Measurements from ENCODE around the gene ZDHHC4.

The ZDHHC4 gene

GRCh38 chr7:6536262-6537260, 40.7 kb upstream of the ZDHHC4 start:
- TF ChIP-seq POLR2AphosphoS5 (IDR thresholded peaks at IDR 0.05; ENCODE audit: borderline replicate concordance, low read depth, low read length), result no peak
- TF ChIP-seq FOXP2 (optimal IDR thresholded peaks at IDR 0.05; ENCODE audit: control extremely low read depth, extremely low read length, insufficient read depth), result no peak
- no peak for TF ChIP-seq EZH2 (IDR thresholded peaks at IDR 0.05)
- Histone ChIP-seq H3K9me3 (ENCODE audit: low read depth, low read length) (no peaks in the 10 kb centered on the region), H3K27ac (no peak overlapping the region), H3K4me3 (no peak overlapping the region), H3K9ac (ENCODE audit: insufficient read length) (no peak overlapping the region), H3K36me3 (ENCODE audit: insufficient read depth, low read length) (no peaks in the 10 kb centered on the region)
- no peak for DNase-seq (ENCODE audit: low read depth, low spot score)

GRCh38 chr7:6542368-6542767, 34.9 kb upstream of the ZDHHC4 start:
- Histone ChIP-seq H3K36me3 (ENCODE audit: insufficient read depth, low read length) (no peaks in the 10 kb centered on the region), H3K9ac (ENCODE audit: insufficient read length) (no peak overlapping the region), H3K27ac (no peak overlapping the region), H3K9me3 (ENCODE audit: low read depth, low read length) (no peaks in the 10 kb centered on the region), H3K4me3 (no peak overlapping the region)
- no peak for TF ChIP-seq FOXP2 (optimal IDR thresholded peaks at IDR 0.05; ENCODE audit: control extremely low read depth, extremely low read length, insufficient read depth)
- no peak for TF ChIP-seq POLR2AphosphoS5 (IDR thresholded peaks at IDR 0.05; ENCODE audit: borderline replicate concordance, low read depth, low read length)
- TF ChIP-seq EZH2 (IDR thresholded peaks at IDR 0.05), result no peak
- DNase-seq (ENCODE audit: low read depth, low spot score), result no peak

GRCh38 chr7:6545398-6546126, 31.7 kb upstream of the ZDHHC4 start:
- Histone ChIP-seq H3K9me3 (ENCODE audit: low read depth, low read length) (no peaks in the 10 kb centered on the region), H3K36me3 (ENCODE audit: insufficient read depth, low read length) (no peaks in the 10 kb centered on the region), H3K4me3 (no peak overlapping the region), H3K27ac (no peak overlapping the region), H3K9ac (ENCODE audit: insufficient read length) (no peak overlapping the region)
- TF ChIP-seq EZH2 (IDR thresholded peaks at IDR 0.05) (no peak), FOXP2 (optimal IDR thresholded peaks at IDR 0.05; ENCODE audit: control extremely low read depth, extremely low read length, insufficient read depth) (no peak), POLR2AphosphoS5 (IDR thresholded peaks at IDR 0.05; ENCODE audit: borderline replicate concordance, low read depth, low read length) (no peak)
- no peak for DNase-seq (ENCODE audit: low read depth, low spot score)

- no peak overlapping the region for H3K9ac ChIP-seq (ENCODE audit: insufficient read length)
- no peak for DNase-seq (ENCODE audit: low read depth, low spot score)
- no peak for TF ChIP-seq EZH2 (IDR thresholded peaks at IDR 0.05)
- TF ChIP-seq POLR2AphosphoS5 (IDR thresholded peaks at IDR 0.05; ENCODE audit: borderline replicate concordance, low read depth, low read length), result no peak
- TF ChIP-seq FOXP2 (optimal IDR thresholded peaks at IDR 0.05; ENCODE audit: control extremely low read depth, extremely low read length, insufficient read depth), result no peak
- H3K27ac ChIP-seq, result no peak overlapping the region
- H3K36me3 ChIP-seq (ENCODE audit: insufficient read depth, low read length), result no peaks in the 10 kb centered on the region
- no peak overlapping the region for H3K4me3 ChIP-seq
- no peaks in the 10 kb centered on the region for H3K9me3 ChIP-seq (ENCODE audit: low read depth, low read length)
Measured at GRCh38 chr7:6546498-6547251, 30.6 kb upstream of the ZDHHC4 start.

GRCh38 chr7:6547400-6547799, 29.9 kb upstream of the ZDHHC4 start:
- no peaks in the 10 kb centered on the region for H3K36me3 ChIP-seq (ENCODE audit: insufficient read depth, low read length)
- DNase-seq (ENCODE audit: low read depth, low spot score), result no peak
- H3K27ac ChIP-seq, result no peak overlapping the region
- no peak overlapping the region for H3K9ac ChIP-seq (ENCODE audit: insufficient read length)
- no peak overlapping the region for H3K4me3 ChIP-seq
- H3K9me3 ChIP-seq (ENCODE audit: low read depth, low read length), result no peaks in the 10 kb centered on the region
- no peak for TF ChIP-seq FOXP2 (optimal IDR thresholded peaks at IDR 0.05; ENCODE audit: control extremely low read depth, extremely low read length, insufficient read depth)
- TF ChIP-seq EZH2 (IDR thresholded peaks at IDR 0.05), result no peak
- no peak for TF ChIP-seq POLR2AphosphoS5 (IDR thresholded peaks at IDR 0.05; ENCODE audit: borderline replicate concordance, low read depth, low read length)

GRCh38 chr7:6551016-6551511, 26.2 kb upstream of the ZDHHC4 start, which contains the start of gene GRID2IP:
Gene GRID2IP (minus strand): TSS chr7:6551461. CDS start chr7:6551436, 25 bp downstream.
- no peak within 1 kb of the TSS for H3K27ac ChIP-seq
- H3K9ac ChIP-seq (ENCODE audit: insufficient read length), result no peak within 1 kb of the TSS
- TF ChIP-seq EZH2 (IDR thresholded peaks at IDR 0.05) (no peak), FOXP2 (optimal IDR thresholded peaks at IDR 0.05; ENCODE audit: control extremely low read depth, extremely low read length, insufficient read depth) (no peak), POLR2AphosphoS5 (IDR thresholded peaks at IDR 0.05; ENCODE audit: borderline replicate concordance, low read depth, low read length) (no peak)
- H3K36me3 ChIP-seq (ENCODE audit: insufficient read depth, low read length), result no peaks in the 10 kb centered on the region
- DNase-seq (ENCODE audit: low read depth, low spot score), result no peak
- no peak within 1 kb of the TSS for H3K4me3 ChIP-seq
- no peaks in the 10 kb centered on the region for H3K9me3 ChIP-seq (ENCODE audit: low read depth, low read length)

- DNase-seq (ENCODE audit: low read depth, low spot score), result no peak
- no peak for TF ChIP-seq FOXP2 (optimal IDR thresholded peaks at IDR 0.05; ENCODE audit: control extremely low read depth, extremely low read length, insufficient read depth)
- H3K9me3 ChIP-seq (ENCODE audit: low read depth, low read length), result no peaks in the 10 kb centered on the region
Measured at GRCh38 chr7:6553448-6554044, 23.7 kb upstream of the ZDHHC4 start.

More at GRCh38 chr7:6553448-6554044, 23.7 kb upstream of the ZDHHC4 start:
- Histone ChIP-seq H3K4me3 (no peak overlapping the region), H3K9ac (ENCODE audit: insufficient read length) (no peak overlapping the region), H3K36me3 (ENCODE audit: insufficient read depth, low read length) (no peaks in the 10 kb centered on the region), H3K27ac (no peak overlapping the region)

Data from SK-N-MC (cell line).